ENCODE data around the gene TCF12.
"Not testable (repeated sequence)": the region's sequence is repeated elsewhere in the genome, so short reads cannot be mapped to it uniquely, and the experiment has no call there.

Gene TCF12

DNA sequence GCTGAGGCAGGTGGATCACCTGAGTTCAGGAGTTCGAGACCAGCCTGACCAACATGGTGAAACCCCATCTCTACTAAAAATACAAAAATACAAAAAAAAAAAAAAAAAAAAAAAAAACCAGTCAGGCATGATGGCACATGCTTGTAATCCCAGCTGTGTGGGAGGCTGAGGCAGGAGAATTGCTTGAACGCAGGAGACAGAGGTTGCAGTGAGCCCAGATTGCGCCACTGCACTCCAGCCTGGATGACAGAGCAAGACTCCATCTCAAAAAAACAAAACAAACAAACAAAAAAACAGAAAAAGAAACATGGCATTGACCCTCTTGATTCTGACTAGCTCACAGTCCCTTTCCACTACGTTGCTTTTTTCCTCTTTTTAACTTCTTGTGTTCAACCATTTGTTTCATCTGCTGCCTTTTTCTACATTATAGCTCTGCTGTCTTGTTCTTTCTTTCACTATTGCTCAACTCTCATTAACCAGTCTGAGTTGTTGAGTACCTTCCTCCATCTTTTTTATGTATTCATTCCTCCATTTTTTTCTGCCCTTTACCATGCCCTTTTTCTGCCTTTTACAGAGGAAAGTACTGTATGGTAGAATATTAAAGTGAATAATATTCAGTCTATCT is 179.6 kb downstream of the TCF12 start:
- DNase-seq: not testable (repeated sequence)

GRCh38 chr15:57098896-57099295 is 180.5 kb downstream of the TCF12 start:
- DNase-seq: no peak

GRCh38 chr15:57100136-57100539 is 181.7 kb downstream of the TCF12 start:
- no peak for DNase-seq

DNA sequence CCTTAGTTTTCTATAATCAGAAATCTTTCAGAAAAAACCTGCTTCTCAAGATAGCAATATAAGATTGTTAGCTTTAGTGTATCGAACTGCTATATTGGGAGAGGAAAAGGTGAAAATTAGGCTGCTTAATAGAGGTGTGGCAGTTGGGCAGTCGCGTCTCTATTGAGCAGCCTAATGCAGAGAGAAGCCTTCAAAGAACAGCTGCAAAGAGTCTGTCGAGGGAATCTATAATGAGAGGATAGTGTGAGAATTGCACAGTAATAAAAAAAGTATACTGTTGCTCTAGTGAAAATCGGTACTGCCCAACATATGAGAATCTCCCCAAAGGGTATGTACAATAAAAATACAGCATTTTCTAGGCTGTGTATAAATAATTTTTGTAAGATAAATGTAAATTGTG is 184.4 kb downstream of the TCF12 start:
- DNase-seq: no peak

GRCh38 chr15:57108296-57108695 is 189.9 kb downstream of the TCF12 start:
- DNase-seq: no peak

DNA sequence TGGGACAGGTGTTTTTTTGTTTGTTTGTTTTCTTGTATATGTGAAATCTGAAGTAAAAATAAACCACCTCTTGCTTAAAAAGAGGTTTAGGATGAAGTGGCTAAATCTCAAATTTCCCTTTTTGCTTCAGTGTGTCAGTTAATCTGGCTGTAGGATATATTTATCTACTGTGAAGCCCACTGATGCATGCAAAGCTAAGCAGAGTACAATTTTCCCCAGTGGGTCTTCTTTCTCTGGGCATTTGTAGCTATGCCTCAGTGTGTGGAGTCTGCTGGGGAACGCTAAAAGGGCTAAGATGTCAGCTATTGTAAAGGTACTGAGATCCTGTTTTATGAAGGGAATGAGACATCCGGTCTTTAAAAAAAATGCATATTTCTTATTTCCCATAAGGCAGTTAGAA is 190.6 kb downstream of the TCF12 start:
- no peak for DNase-seq

DNA sequence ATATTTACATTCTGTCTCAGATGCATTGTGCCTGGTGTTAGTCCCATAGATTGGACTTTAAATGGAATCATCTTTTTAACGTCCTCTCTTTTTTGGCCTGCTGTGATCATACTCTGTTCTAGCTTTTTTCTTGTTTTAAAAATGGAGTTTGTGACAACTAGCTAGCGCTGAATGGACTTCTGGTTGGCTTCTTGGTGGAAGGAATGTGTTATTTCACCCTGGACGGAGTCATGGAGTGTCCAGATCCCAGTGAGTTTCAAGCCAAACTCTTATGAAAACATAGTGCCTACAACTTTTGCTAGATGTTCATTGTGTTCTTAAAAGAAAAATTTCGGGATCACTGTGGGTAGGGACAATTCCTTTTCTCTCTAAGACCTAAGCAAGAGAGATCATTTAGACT is 192.6 kb downstream of the TCF12 start:
- DNase-seq: no peak

- no peak for DNase-seq
Measured at GRCh38 chr15:57112178-57112577, 193.7 kb downstream of the TCF12 start.

- no peak for DNase-seq
Measured at GRCh38 chr15:57114070-57114469, 195.6 kb downstream of the TCF12 start.

GRCh38 chr15:57118013-57118799 is 199.8 kb downstream of the TCF12 start:
- DNase-seq: no peak

DNA sequence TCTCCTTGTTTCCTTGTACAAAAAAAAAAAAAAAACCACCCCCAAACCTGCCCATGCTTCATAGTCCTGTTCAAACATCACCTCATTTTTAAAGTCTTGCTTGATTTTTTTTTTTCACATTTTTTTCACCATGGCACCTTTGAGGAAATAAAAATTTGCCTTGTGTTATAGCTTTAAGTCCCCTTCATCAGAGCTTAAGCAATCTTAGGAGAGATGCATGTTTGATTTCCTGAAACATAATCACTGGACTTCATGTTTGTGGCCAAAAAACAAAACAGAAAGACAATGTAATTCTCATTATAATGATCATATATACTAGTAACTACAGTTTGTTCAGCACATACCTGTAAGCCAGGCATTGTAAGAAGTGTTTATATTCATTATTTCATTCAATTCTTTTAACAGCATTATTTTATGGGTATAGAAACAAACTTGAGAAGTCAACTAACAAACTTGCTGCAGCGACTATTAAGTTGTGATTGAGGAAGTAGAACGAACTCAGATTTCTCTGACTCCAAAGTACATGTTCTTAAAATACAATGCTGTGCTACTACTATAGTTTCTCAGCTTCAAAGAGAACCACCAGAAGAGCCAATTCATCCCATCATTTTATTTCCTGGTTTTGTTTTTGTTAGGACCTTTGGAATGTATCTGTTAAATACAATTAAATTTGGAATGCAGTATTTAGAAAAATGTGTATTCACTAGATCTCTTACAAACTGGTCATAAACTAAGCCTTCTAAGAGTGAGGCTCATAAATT is 203.8 kb downstream of the TCF12 start:
- DNase-seq: no peak

GRCh38 chr15:57124036-57124435 is 205.6 kb downstream of the TCF12 start:
- DNase-seq: no peak

DNA sequence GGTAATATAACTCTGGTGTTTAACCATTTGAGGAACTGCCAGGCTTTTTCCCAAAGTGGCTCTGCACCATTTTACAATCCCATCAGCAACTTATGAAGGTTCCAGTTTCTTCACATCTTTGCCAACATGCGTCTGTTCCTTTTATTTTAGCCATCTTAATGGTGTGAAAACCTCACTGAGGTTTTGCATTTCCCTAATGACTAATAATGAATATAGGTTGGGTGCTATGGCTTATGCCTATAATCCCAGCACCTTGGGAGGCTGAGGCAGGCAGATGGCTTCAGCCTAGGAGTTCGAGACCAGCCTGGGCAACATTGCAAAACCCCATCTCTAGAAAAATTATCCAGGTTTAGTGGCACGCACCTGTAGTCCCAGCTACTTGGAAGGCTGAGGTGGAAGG is 210.6 kb downstream of the TCF12 start:
- no peak for DNase-seq

GRCh38 chr15:57130956-57131355 is 212.5 kb downstream of the TCF12 start:
- DNase-seq: no peak

DNA sequence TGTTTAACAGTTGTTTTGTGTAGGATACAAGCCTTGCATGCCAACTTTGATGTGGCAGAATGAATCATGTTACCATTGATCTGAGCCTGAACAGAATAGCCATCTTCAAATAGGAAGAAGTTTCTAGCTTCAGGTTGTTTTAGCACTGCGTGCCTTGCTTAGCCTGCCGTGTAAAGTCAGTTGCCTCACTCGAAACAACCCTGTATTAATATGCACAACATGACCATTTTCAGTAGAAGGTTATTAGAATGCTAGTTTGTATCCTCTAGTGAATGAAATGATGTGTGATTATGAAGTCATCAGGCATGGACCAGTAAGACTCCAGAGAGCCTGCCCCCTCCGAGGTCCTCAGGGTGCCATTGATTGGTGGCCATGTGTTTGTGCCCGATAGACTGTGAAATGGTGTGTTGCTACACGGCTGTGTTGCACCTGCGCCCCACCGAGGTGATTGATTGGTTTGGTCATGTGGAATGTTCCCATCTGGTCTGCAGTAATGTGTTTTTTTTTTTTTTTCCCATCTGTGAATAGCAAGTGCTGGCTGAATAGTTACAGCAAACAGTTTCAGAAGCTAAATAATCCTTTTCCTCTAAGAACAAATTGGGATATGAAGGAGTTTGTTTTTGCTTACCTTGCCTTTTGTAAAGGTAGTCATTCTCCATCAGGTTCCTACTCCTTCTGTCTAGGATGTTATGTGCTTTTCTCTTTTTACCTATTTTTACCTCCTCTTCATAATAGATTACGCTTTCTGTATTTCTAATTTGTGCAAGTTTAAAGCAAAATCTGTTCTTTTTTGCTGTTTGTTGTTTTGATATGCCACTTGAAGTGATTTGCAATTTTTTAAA is 214.9 kb downstream of the TCF12 start:
- no peak for DNase-seq

- no peak for DNase-seq
Measured at GRCh38 chr15:57134071-57134605, 215.7 kb downstream of the TCF12 start.

DNA sequence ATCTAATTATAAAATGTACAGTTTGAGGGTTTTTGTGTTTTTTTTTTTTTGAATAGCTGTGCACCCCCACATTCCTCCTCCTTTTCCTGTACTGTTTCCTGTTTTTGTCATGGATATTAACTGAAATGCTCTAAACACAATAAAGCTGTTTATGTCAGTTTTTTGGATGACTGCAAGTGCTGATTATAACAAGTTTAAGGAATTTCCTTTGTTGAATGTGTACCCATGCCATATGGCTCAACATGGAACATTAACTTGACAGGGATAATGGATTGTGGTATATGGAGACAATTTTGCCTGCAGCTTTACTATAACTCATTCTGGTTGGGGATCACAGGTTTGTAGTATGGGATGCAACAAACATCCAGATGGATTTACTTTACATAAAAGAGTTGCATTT is 216.4 kb downstream of the TCF12 start:
- DNase-seq: no peak

- DNase-seq: no peak
Measured at GRCh38 chr15:57135800-57136199, 217.4 kb downstream of the TCF12 start.

DNA sequence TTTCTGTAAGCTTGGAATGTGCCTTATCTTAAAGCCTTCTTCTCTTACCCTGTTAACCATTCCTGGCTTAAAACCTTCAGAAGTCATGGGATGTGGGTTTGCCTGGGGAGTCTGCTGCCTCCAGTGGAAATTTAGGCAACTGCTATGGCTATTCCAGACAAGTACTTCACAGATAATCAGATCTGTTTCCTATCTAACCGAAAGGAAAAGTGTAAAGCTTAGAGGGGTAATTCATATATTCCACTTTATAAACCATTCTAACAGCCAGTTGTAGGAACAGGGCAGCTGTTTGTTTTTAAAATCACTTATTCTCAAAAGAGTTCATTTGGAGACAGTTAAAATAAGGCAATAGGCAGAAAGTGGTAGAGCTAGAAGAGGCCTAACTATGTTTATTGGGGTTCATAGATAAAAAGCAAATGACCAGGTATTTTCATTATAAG is 219.9 kb downstream of the TCF12 start:
- no peak for DNase-seq

DNA sequence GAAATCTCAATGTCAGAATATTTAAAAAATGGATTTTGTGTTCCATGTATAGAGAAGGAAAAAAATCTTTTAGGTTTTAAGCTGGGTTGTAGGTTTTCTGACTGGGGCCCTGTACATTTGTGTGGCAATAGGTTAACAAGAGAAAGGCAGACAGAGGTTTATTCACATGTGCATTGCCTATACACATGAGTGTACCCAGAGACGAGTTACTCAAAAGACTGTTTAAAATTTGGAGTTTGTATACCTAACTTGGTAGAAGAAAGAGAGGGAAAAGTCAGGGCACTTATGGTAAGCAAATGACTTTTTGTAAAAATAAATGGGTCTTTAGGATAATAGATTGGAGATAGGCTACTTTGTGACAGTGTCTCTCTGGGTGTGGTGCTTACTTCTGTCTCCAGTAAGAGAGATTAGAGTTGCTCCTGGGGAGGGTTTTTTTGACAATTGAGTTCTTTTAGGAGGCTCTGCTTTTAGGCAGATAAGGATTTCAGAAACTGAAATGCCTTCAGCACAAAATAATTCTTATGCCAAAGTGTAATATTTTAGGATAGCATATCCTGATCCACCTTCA is 225.2 kb downstream of the TCF12 start:
- no peak for DNase-seq

- DNase-seq: no peak
Measured at GRCh38 chr15:57144448-57144847, 226.0 kb downstream of the TCF12 start.

DNA sequence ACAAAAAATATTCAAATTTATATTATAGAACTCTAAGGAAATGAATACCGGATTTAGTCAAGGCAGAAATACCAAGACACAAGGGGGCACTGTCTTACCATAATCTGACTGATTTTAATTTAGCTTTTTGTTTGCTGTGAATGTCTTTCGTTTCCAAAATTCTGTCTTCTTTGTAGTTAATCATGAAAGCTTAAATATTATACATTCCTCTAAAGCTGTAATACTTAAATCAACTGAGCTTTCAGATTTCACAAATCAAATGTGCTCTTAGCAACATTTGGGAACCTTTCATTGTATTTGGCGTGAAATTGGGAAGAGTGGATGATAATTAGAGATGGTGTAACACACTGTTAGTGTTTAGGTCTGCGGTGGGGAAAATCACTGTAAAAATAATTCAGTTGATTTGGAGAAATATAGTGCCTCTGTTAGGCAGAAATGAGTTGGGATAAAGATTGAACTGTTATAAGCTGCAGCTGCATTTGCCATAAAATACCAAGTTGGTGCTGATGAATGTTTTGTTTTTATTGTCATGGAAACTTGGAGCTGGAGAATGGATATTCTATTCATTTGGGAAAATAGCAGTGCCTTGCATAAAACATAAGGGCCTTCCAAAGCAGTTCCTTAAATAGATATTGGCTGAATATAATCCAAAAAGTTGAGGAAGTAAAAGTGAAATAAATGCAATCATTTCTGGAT is 228.2 kb downstream of the TCF12 start:
- no peak for DNase-seq

Data from activated naive CD4-positive, alpha-beta T cell (primary cell).